GM19328 (cell line): ENCODE data around the gene MMP14.

Experiments
- ATAC-seq: cut with Tn5 transposase; IDR thresholded peaks from one replicate; pipeline ENCODE4 v1.9.1; 2021; ENCODE audit warnings: mild to moderate bottlenecking, moderate library complexity; ENCODE audit not compliant: unreplicated experiment

Gene MMP14

DNA sequence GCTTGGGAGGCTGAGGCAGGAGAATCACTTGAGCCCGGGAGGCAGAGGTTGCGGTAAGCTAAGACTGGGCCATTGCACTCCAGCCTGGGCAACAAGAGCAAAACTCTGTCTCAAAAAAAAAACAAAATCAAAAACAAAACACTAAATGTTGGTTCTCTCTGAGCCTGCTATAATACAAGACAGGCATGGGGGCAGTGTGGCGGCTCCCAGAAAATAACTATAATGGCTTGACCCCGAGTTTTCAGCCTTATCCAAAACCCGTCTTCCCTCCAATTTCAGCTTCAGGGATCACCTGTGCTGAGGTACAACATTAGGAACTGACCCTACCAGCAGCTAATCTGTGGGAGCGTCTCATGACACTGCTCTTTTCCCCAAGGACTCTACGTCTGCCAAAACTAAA, 22.0 kb upstream of the MMP14 start:
- no peak for ATAC-seq

DNA sequence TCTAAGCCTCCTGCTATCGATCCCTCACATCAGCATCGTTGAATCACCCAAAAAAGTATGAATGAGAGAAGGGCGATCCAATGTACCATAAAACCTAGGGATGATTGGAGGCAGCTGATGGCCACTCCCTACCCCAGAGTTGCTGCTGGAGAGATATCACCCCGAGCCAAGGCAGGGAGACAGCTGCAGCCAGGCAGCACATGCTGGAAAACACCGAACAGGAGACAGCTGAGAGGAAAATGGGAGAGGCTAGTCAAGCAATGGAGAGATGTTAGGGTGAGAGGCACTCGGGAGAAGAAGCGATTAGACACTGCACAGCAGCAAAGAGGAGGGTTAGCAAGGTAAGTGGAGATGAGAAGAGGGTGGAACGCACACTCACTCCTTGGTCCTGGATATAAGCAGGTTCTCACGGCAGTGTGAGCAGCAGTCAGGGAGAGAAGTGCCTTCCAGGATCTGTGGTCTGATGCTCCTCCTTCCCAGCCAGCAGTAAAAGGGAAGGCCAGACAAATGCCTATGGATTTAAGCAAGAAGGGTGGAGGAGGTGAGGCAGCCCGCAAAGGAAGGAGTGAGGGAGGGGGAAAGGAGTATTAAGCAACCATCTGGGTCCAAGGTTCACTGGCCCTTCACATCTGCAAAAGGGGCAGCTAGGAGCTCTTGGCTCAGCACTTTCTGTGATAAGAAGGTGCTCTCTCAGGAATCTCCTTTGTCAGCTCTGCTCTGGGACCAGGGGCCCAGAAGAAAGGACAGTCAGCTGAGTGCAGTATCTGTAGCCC, 21.3 kb upstream of the MMP14 start, which contains the start of gene SLC7A7:
SLC7A7 (minus strand) TSS at position 495 of the 773 bp plus-strand sequence. CDS start 2,037 bp downstream, outside the sequence.
- ATAC-seq, result no peak

DNA sequence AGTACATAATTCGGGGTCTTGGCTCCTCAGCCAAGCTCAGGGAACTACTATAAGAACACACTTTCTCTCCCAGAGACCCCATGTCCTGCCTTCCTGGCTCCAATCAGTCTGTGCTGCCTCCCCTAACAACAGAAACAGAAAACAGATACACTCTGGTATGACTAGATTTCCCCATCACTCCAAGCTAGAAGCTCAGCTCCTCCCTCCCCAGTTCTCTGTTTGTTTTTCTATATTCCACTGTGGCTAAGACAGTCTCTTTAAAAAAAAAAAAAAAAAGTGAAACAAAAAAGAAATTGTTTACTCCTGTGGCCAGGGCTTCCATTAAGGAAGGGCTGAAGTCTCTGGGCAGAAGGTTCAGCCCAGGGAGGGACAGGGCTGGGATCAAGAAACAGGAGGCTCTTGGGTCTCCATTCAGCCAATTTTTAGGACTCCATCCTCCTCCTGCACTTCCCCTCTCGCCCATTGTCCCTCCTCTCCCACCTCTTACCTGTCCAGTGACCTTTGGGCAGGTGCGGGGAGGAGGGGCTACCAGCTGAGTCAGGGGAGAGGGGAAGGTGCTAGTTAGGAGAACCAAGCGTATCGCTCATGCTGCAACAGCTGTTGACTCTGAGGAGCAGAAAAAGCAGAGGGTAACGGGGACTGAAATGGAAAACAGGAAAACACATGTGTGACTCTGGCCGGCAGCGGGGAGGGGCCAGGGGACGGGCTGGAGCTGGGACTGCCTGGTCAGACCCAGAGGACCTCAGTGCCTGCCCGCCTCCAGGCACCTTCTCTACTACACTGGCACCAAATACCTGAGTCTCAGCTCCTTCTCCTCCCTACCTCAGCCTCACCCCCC, 17.0 kb upstream of the MMP14 start:
- no peak for ATAC-seq

DNA sequence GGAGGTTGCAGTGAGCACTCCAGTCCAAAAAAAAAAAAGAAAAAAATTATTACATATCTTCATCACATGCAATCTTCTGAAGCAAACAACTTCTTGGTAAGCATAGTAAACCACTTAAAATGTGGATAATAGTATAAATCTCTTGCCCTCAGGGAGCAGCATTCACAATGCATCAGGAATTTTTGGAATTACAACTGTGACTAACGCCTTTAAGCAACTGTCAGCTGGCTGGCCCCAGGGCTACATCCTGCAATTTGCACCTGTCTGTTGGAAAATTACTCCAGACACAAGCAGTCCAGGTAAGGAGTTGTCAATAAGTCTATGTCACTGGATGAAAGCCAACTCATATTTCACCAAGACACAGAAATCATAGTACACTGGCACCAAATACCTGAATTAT, 15.7 kb upstream of the MMP14 start:
- ATAC-seq, result no peak

DNA sequence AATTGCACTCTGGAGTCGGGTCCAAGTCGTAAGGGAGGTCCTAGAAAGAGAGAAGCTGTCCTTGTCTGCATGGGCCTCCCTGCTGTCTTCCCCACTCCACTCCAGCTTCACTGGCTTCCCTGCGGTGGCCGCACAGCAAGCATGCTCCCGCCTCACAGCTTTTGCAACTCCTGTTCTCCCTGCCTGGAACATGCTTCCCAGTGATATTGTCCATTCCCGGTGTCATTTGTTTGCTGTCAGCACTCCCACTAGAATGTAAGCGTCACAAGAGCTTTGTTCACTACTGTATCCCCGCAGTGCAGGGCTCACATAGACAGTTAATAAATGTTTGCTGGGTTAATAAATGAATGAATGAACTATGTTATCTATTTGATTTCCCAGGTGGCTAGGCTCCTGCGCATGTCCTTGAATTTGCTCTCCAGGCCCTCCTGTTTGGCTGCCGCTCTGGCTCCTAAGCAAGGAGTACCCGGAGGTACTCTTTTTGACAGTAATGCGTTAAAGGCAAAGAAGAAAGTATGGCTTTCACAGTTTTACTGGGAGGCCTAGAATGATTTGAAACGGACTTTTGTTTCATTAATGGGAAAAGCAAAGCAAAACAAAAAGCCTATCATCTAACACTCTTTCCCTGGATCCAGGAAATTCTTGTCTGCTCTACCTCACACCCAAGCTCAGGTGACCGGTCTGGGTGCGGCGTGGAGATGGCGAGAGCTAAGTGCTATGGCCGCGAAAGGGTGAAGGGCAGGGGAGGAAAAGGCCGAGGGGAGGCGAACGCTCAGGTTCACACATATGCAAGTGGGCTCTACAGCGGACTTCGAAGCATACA, 15.0 kb upstream of the MMP14 start:
- no peak for ATAC-seq

DNA sequence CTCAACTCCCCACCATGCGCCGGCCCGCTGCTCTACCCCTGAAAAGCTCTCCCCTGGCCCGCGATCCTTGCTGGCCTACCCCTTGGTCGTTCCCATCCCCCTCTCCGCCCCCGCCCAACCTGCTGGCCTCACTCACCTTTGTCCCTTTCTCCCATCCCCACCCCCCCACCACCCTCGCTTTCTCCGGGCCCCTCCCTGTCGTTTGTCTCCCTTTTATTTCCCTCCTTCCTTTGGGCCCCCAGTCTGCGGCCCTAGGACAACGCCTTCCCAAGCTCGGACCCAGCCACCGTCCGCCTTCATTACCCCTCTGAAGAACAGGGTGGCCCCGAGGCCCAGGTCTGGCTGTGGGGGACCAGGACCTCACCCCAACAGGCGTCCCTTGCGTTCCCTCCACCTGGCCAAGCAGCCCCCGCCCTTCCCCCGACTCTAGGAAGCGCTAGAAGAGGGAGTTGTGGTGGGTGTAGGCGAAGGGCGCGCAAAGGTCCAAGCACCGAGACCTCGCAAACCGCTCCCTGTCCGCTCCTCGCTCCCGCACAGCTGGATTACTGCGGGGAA, 14.3 kb upstream of the MMP14 start:
- ATAC-seq, result no peak

DNA sequence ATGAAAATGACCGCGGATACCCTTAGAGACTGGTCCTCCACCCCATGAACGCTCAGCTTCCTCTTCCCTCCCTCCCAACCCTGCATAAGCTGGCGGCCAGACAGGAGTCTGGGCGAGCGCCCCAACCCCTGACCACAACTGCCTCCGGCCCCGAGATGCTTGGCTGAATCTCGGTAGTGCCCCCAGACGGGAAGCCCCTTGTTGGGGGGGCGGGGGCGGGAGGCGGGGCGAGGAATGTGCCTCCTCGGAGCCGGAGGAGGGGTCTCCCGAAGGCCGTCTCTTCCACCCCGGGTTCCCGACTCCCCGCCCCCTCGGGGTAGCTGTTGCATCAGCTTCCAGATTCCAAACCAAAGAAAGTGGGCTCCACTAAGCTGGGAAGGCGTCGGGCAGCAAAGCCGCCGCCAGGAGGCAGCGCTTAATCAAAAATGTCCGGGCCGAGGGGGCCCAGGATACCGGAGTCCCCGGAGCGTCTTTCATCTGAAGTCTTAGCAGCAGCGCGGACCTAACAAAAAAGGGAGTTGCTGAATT, 13.8 kb upstream of the MMP14 start:
- peak; percentile 56 for ATAC-seq

DNA sequence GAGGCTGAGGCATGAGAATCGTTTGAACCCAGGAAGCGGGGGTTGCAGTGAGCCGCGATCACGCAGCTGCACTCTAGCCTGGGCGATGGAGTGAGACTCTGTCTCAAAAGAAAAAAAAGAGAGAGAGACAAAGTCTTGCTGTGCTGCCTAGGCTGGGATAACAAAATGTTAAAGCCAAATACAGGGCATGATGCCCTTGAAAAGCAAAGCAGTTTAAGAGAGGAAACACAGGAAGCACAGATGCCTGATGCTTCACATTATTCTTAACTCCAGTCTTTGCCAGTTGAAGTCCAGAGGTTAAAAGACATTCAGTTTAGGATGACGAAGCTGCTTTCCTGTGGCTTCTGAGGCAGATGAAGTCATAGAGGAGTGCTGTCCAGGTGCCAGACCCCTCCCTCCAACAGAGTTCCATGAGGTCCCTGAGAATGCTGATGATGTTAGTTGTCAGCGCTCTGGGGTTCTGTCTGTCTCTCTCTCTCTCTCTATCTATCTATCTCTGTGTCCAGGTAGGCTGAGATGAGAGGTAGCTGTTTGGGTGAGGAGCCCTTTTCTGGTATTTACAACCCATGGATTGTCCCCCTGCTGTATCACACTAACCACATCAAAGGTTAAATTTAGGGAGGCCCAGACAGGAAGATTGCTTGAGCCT, 11.6 kb upstream of the MMP14 start:
- no peak for ATAC-seq

DNA sequence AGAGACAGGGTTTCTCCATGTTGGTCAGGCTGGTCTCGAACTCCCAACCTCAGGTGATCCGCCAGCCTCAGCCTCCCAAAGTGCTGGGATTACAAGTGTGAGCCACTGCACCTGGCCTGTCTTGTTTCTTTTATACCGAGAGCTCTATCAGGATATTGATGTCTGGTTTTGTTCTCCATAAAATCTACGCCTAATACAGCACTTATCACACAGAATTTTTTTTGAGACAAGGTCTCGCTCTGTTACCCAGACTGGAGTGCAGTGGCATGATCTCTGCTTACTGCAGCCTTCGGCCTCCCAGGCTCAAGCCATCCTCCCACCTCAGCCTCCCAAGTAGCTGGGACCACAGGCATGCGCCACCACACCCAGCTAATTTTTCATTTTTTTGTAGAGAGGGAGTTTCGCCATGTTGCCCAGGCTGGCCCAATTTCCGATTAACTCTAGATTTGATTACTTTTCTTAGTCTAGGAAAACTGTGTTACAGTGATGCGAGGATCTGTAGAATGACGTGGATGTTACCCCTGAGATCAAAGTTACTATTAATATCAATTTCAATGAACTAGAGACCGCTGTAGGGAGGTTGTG, 7.2 kb upstream of the MMP14 start:
- ATAC-seq, result peak; percentile 11

DNA sequence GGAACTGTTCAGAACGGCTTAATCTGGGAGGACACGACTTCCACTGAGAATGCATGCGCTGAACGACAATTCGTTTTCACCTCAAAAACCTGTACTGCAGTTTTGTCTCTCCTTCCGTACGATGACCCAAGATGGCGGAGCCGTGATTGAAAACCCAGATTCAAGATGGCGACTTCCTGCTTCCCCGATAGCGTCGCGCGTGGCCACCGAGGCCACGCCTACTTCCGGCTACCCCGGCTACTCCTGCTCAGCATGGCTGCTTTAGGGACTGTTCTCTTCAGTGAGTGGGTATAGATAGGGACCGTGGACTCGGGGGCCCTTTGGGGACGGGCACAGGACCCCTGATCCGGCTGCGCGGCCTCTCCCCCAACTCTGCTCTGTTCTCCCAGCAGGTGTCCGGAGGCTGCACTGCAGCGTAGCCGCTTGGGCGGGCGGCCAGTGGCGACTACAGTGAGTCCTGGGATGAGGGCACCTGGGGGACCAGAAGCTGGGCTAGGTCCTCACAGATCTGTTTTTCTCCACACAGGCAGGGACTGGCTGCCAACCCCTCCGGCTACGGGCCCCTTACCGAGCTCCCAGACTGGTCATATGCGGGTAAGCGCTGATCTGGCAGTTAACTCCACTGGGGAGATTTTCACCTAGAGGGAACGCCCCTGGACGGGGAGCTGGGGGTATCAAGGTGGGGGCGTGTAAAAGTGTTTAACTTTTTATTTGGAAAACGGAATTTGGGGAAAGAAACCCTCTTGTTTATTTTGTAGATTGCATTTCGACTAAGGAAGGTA, 6.5 kb upstream of the MMP14 start, which contains the start of gene MRPL52:
MRPL52 (plus strand) TSS at position 227 of the 782 bp plus-strand sequence; CDS start at position 253, 26 bp downstream.
- ATAC-seq, result peak; percentile 89

DNA sequence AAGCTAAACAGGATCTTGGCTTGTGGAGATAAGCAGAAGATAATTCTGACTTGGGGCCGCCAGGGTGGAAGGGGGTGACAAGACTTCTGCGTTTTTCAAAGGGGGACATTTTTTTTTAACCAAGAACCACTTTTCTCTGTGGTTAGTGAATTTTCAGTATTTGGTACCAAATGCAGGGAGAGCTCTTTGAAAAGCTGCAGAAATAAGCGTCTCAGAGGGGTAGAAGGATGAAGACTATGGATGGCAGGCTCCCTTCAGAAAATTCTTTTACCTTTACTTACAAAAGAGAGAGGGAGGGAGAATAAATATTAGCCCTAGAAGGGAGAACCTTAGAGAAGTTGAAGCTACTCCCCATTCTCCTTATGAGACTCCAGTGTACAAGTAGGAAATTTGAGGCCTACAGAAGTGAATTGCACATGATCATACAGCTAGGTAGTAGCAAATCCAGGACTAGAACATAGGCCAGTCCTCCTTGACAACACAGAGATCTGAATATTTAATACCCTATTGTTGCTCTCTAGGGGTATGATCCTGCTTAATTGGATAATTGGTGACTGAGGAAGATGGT, 5.9 kb upstream of the MMP14 start:
- no peak for ATAC-seq

DNA sequence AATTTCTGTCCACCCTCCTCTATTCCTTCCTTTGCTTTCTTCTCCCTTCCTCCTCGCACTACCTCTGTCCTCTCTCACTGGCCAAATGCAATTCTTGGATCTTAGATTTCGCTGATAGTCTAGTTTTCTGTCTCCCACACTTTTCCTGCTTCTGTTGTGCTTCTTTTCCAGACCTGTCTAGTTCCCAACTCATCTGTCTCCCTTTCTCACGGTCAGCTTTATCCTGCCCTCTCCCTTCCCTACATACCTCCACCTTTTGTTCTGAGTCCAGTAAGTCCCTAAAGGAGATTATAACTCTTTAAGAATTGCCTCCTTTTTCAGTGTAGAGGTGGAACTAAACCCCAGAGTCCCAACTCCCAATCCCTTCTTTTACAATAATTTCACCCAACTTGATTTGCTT, 880 bp upstream of the MMP14 start:
- ATAC-seq, result no peak

DNA sequence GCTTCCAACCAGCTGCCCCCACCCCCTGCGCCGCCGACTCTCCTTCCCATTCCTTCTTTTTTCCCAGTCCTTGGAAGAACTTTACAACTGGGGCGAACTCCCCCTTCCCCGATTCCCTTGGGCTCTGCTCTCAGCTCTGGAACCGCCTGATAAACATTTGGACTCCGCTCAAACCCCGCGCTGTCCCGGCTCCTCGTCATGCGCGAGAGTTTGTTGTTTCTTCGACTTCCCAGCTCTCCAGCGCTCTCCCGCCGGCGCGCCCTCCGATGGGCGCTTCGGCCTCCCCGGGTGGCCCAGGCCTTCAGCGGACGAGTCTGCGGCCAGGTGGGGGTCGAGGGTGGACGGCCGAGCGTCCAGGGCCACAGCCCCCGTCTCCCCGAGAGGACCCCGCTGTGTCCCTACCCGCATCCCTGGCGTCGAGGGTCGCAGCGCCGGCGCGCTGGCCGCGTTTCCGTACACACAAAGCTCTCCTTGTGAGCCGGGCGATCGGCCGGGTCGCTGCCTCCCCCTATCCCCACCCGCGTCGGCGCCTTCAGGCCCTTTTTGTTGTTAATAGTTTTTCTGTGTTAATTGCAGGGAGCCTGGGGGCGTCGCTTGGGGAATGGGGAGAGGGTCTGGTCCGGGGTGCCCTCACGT, 847 bp downstream of the MMP14 start:
- ATAC-seq, result no peak

DNA sequence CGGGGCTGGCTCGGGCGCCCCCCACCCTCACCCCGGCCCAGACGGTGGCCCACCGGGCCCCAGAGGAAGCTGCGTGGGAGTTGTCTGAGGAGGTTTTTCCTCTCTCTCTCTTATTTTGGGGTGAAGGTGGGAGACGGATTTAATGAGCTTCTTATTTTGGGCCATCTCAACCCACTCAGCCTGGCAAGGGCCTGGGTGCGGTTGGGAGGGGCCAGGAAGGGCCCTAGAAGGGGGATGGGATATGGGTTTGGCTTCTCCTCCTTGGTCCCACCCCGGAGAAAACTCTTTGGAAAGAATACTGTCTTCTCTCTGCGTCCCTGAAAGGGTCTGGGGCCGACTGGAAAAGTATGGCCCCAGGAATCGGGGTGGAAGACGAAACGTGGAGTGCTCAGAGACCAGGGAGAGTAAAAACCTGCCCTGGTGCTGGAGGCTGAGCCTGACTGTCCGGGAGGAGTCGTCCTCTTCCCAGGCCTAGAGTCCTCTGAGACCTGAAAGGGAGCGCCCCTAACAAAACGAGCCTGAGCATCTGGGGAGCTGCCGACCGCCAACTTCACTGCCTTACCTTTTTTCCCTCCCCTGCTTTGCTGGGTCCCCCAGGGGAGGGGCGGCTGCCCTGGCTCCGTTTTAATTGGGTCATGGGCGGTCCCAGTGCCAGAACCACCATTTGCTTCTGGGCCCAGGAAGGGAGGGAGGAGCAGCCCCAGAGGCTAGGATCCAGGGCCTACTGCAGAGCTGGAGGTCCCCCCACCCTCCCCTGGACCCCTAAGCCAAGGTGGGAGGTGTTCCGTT, 1.6 kb downstream of the MMP14 start:
- no peak for ATAC-seq

DNA sequence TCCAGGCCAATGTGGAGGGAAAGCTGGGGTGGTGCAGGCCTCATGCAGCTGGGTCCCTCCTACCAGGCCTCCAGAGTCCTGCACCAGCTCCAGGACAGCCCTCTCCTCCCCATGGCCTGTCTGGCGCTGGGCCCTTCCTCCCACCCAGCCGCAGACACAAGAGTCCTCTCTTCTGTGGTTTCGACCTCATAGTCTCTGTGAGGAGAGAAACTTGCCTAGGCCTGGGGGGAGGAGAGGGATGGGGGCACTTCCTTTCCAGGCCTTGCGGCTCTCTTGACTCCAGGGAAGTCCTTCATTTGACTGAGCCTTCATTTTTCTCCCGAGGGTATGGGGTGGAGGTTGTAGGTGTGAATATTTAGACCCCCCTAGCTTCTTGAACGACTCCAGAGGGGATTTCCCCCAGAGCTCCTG, 2.3 kb downstream of the MMP14 start:
- no peak for ATAC-seq

DNA sequence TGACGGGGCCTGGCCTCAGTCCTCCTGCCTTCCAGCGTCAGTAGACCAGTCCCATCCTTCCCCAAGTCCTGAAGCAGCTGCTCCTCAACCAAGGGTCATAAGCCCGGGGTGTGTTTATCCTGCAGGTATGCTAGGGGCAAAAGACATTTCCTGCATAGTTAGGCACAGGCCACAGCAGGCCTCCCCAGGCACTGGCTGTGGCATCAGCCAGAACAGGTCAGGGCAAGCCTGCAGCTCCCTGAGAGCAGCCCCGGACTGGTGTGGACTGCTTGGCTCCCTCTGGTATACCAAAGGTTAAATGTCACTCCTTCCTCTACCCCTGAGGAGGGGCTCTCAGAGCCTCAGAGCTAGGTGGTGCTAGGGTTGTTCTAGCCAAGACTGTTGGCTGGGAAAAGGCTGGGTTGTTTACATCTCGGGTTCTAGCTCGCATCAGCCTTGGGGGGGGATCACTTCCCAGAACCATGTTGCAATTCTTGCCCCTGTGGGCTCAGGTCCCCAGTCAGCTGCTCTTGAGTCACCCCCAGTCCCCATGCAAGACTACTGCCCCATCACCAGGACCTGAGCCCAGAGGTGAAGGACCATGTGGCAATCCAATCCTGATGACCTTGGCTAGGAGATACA, 2.9 kb downstream of the MMP14 start:
- ATAC-seq, result no peak

DNA sequence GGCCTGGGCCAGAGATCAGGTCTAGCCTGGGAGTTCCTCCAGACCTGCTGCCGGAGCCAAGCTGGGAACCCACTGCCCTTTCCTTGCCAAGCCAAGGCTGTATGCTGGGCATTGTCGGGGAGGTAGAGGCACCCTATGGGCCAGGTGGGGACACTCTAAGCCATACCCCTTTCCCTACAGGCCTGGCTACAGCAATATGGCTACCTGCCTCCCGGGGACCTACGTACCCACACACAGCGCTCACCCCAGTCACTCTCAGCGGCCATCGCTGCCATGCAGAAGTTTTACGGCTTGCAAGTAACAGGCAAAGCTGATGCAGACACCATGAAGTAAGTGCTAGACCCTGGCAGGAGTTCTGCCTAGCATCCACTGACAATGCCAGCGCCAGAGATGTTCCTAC, 4.9 kb downstream of the MMP14 start:
- no peak for ATAC-seq
